ENCODE measurements around the gene SRSF5. TPM values are rescaled to one million over a fixed set of nuclear protein-coding genes. Genes with fewer than 3 reads are reported as not detected.

Gene SRSF5
- total RNA-seq, 1 donor from 2014 or later: 253 TPM

GRCh38 chr14:69771136-69771535 lies 4.2 kb downstream of the SRSF5 start:
- DNase-seq: no peak

DNA sequence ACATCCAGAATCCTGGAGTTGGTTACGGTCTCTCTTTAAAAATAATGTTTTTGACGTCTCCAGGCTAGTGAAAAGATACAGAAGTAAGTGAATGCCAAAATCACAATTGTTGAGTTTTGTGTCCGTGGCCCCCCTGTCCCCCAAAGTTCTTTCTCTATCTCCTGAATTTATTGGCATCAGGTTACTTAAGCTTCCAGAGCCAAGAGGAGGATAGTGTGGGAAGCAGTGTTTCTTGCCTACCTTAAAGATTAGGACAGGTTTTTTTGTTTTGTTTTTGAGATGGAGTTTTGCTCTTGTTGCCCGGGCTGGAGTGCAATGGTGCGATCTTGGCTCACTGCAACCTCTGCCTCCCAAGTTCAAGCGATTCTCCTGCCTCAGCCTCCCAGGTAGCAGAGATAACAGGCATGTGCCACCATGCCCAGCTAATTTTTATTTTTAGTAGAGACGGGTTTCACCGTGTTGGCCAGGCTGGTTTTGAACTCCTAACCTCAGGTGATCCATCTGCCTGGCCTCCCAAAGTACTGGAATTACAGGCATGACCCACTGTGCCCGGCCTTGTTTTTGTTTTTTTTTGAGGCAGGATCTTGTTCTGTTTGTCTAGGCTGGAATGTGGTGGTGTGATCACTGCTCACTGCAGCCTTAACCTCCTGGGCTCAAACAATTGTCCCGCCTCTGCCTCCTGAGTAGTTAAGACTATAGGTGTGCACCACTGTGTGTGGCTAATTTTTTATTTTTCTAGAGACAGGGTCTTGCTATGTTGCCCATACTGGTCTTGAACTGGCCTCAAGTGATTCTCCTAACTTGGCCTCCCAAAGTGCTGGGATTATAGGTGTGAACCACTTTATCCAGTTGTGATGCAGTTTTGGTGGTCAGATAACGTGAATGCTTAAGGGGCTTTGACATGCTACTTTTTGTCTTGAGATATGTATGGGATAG lies 5.4 kb downstream of the SRSF5 start:
- no peak for DNase-seq

GRCh38 chr14:69773571-69774276 lies 6.8 kb downstream of the SRSF5 start:
- DNase-seq: no peak

GRCh38 chr14:69775012-69775411 lies 8.1 kb downstream of the SRSF5 start:
- DNase-seq: no peak

DNA sequence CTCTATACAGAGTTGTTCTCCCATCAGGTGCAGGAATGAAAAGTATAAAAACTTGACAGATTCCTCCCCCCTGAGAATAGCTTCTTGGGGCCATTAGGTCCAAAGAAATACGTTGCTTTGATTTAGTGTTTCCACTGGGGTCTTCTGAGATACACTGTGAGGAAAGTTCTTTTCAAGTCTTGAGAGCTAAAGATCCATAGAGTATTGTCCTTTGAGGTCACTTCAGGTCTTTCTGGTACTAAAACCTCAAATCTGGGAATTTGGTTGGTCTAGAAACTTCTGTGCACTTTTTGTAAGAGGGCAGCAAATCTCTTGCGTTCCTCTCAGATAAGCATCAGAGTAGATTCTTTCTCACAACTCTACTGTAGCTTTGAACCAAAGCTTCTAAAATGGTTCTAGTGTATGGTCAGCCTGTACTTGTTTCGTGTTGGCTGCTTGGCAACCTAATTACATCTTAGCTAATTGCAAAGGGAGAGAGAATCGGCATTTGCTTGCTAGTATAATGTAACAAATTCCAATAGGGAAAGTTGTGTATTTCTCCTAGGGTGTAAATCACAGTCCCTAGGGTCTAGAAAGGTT lies 10.0 kb downstream of the SRSF5 start:
- DNase-seq: no peak

- DNase-seq: no peak
These were observed 12.1 kb downstream of the SRSF5 start for GRCh38 chr14:69779088-69779487.

- no peak for DNase-seq
These were observed 13.2 kb downstream of the SRSF5 start for GRCh38 chr14:69780092-69780491.

- no peak for DNase-seq
These were observed 14.0 kb downstream of the SRSF5 start for GRCh38 chr14:69780952-69781351.

DNA sequence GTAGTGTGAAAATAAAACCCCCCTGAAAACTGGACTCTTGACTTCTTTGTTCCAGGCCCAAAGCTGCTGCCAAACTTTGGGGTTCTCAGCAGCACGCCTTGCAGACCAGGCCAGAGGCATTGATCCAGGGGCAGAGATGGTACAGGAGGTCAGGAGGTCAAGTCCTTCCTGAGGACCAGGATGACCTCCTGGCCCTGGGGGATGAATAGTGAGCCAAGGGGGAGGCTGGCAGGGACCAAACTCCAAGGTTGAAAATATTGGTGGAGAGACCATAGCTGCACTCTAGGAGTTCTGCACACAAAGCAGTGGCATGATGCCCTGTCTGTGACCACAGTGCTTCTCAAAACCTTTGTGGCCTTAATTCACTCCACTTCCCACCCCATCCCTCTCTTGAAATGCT lies 18.0 kb downstream of the SRSF5 start:
- DNase-seq: no peak

- no peak for DNase-seq
These were observed 19.7 kb downstream of the SRSF5 start for GRCh38 chr14:69786603-69787002.

DNA sequence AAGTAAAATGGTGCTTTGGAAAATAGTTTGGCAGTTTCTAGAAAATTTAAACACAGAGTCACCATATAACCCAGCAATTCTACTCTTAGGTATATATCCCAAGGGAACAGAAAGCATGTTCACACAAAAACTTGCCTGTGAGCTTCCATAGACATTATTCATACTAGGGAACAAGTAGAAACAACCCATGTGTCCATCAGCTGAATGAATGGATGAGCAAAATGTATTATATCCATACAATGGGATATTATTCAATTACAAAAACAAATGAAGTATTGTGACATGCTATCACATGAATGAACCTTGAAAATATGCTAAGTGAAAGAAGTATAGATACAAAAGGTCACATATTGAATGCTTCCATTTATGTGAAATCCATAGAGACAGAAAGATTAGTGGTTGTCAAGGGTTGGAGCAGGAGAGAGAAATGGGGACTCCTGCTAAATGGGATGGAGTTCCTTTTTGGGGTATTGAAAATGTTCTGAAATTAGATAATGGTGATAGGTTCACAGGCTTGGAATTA lies 22.2 kb downstream of the SRSF5 start:
- no peak for DNase-seq

- DNase-seq: no peak
These were observed 26.0 kb downstream of the SRSF5 start for GRCh38 chr14:69792887-69793421.

DNA sequence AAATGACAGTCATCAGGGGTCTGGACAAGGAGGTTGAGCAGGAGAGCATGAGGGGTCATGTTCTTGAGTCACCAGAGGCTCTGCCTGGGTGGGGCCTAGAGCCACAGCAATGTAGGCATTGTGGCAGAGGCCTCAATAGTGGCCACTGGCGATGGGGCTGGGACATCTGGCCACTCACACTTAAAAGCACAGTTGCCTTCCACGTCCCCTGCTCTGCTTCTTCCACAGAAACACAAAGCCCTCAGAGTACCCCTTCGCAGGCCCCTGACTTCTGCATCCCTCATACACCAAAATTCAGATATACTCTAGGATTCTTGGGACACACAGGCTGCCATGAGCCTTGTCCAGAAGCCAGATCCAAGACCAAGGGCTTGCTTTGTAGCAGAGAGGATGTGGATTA lies 27.8 kb downstream of the SRSF5 start:
- DNase-seq: no peak

GRCh38 chr14:69795691-69796090 lies 28.7 kb downstream of the SRSF5 start:
- DNase-seq: no peak

DNA sequence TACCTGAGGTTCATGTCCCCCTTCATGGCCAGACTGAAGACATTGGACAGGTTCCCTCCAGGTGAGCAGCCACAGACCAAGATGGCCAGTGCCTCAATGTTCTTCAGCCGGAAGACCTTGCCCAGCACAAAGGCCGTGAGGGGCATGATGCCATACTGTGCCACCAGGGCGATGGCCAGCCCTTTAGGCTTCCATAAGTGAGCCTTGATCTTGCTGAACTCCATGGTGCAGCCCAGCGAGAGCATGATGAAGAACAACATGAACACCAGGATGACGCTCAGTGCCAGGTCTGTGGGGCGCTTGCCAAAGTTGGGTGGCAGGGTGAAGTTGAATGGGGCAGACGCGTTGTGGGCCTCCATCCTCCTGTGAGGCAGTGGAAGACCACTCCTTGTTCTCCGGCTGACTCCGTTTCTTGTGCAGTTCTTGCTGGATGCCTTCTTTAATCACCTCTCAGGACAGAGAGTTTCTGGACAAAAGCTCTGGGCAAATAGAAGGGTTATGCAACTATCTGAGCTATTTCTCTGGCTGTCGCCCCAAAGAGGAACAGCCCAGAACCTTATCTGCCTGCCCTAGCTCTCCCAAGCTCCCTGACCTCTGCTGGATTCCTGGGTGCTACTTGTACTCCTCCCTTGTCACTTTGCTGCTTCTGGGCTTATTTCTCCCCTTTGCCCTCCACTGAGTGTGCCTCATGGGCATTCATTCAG lies 30.0 kb downstream of the SRSF5 start, which contains the start of gene SLC10A1:
TSS of gene SLC10A1 (minus strand) at position 445 of the 704 bp plus-strand sequence. CDS start at position 359, 86 bp downstream.
- DNase-seq: no peak

DNA sequence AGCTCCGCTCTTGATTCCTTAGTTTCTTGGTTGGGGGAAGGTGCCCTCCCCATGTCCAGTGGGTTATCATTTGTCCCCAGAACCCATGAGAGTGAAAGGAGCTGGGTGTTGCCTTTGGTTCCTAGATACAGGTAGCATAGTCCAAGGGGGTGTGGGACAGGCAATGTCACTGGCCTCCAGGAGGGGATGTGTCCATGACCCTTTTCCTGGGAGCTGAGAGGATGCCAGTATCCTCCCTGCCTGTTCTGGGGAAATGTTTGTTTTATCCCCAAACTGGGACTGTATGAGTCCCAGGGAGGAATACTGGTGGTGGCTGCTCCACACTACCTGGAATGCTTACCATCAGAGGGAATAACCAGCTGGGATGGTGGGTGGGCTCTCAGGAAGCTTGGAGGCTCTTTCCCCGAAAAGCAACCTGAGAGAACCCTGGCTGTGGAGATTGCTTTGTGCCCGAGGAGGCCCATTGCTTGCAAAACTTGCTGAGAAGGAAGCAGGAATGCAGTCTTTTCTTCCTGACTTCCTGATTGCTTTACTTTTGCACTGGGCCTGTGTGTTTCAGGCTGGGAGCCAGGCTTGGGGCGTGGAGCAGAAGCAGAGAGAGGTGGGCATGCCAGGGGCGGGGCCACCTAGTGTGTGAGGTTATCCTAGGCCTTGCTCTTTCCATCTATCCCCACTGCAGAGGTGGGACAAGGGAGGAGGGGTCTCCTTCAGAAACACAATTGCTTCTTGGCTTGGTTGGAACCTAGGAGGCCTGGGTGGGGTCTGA lies 30.8 kb downstream of the SRSF5 start:
- DNase-seq: no peak

GRCh38 chr14:69798339-69798735 lies 31.4 kb downstream of the SRSF5 start:
- no peak for DNase-seq

DNA sequence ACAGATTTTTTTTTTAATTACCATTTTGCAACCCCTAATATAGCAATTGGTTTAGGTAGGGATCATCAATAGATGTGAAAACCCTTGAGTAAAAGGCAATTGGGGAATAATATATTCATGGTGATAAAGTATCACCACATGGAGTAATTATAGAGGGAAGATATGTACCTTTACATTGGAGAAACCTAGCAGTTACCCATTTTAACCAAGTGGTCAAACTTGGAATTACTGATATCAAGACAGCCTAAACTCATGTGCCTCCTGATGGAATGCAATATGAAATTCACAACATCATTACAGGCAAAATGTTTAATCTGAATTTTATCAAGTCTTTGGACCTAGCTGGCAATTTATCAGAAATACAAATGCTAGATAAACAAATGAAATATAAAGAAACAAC lies 36.8 kb downstream of the SRSF5 start:
- no peak for DNase-seq

GRCh38 chr14:69804902-69805301 lies 38.0 kb downstream of the SRSF5 start:
- no peak for DNase-seq

DNA sequence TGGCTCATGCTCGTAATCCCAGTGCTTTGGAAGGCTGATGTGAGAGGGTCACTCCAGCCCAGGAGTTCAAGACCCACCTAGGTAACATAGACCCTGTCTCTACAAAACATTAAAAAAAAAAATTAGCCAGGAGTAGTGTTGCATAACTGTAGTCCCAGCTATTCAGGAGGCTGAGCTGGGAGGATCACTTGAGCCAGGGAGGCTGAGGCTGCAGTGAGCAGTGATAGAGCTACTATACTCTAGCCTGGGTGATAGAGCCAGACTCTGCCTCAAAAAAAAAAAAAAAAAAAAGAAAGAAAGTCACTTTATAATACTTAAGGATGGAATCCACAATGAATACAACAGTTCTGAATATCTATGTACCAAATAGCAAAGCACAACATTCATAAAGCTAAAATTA lies 40.2 kb downstream of the SRSF5 start:
- DNase-seq: no peak

Data from skin of body (tissue), 2 donors.